ENCODE measurements around the gene TUBA3E.
"Not testable (repeated sequence)": the region's sequence is repeated elsewhere in the genome, so short reads cannot be mapped to it uniquely, and the experiment has no call there.

GRCh38 chr2:130202518-130202917, 4.3 kb upstream of the TUBA3E start:
- TF ChIP-seq CTCF (IDR thresholded peaks at IDR 0.05); EP300 (IDR thresholded peaks at IDR 0.05); REST (IDR thresholded peaks at IDR 0.05); HEYL (CRISPR knock-in tag; IDR thresholded peaks at IDR 0.05); CHD2 (IDR thresholded peaks at IDR 0.05; ENCODE audit: low read length, partially characterized antibody); CBX2 (IDR thresholded peaks at IDR 0.05; ENCODE audit: borderline replicate concordance, low read depth); POLR2A (IDR thresholded peaks at IDR 0.05; ENCODE audit: low read length); RNF2 (IDR thresholded peaks at IDR 0.05; ENCODE audit: borderline replicate concordance, low read depth); FOSL2 (IDR thresholded peaks at IDR 0.05); FOSL2 (CRISPR knock-in tag; IDR thresholded peaks at IDR 0.05); RAD21 (conservative IDR thresholded peaks at IDR 0.05 in 1 of 2, IDR thresholded peaks at IDR 0.05 in 1 of 2): not testable (repeated sequence)

Data from A549 (cell line).